K562 (cell line): ENCODE data around the gene FAM219B. TPM values are rescaled to one million over a fixed set of nuclear protein-coding genes. Genes with fewer than 3 reads are reported as not detected.
A peak's percentile ranks its signal among the peaks of the same experiment; 100 is the strongest.

ENCODE experiments used
- CCAR2 ChIP-seq: fragments of 200-400 bp; formaldehyde crosslinking; IDR thresholded peaks from 2 replicates; pipeline ENCODE4 v1.6.1; 2017; ENCODE audit warnings: mild to moderate bottlenecking, low read depth, low read length
- EGR1 ChIP-seq: fragments of 450-650 bp; conservative IDR thresholded peaks from 2 replicates; pipeline ENCODE4 v1.6.1; 2017; ENCODE audit warnings: mild to moderate bottlenecking
- FIP1L1 ChIP-seq: fragments of 200-400 bp; formaldehyde crosslinking; IDR thresholded peaks from 2 replicates; pipeline ENCODE4 v1.6.1; 2018; ENCODE audit warnings: mild to moderate bottlenecking, low read depth, low read length; ENCODE audit not compliant: poor library complexity, severe bottlenecking
- GATAD2B ChIP-seq: fragments of 450-650 bp; IDR thresholded peaks from 2 replicates; pipeline ENCODE4 v1.6.1; 2017; ENCODE audit warnings: mild to moderate bottlenecking, borderline replicate concordance
- MCM3 ChIP-seq: fragments of 450-650 bp; IDR thresholded peaks from 2 replicates; pipeline ENCODE4 v1.6.1; 2016
- SP2 ChIP-seq: IDR thresholded peaks from 2 replicates; pipeline ENCODE4 v1.6.1; 2011; ENCODE audit warnings: mild to moderate bottlenecking, low read depth, low read length, moderate library complexity; ENCODE audit not compliant: poor library complexity, severe bottlenecking; ENCODE audit errors: extremely low read depth
- SRF ChIP-seq, 2 experiments: fragments of 250-450, 450-650 bp in 1 of 2; sonication (Bioruptor Pico) in 1 of 2; sonication (generic) in 1 of 2; formaldehyde crosslinking; IDR thresholded peaks; 2 replicates each; pipeline versions ENCODE4 v1.5.0 to v1.5.1; 2020 to 2022; ENCODE audit warnings: mild to moderate bottlenecking in 1 of 2, missing genetic modification reagents in 1 of 2
- TAF1 ChIP-seq: IDR thresholded peaks from 2 replicates; pipeline ENCODE4 v1.6.1; 2011; ENCODE audit warnings: mild to moderate bottlenecking, low read length, moderate library complexity; ENCODE audit not compliant: insufficient read depth, control insufficient read depth, severe bottlenecking; ENCODE audit errors: extremely low read depth
- TCFL5 ChIP-seq: fragments of 250-450 bp; sonication (Bioruptor Pico); conservative IDR thresholded peaks from 2 replicates; pipeline ENCODE4 v1.6.1; 2021; ENCODE audit warnings: mild to moderate bottlenecking, moderate library complexity, matching md5 sums
- TEAD1 ChIP-seq, 2 experiments: fragments of 450-650 bp in 1 of 2; sonication (generic) in 1 of 2; formaldehyde crosslinking; IDR thresholded peaks; 2 replicates each; pipeline versions ENCODE4 v1.4.0 to v1.8.0; 2020 to 2022; ENCODE audit warnings: mild to moderate bottlenecking in 2 of 2, missing genetic modification reagents in 1 of 2
- TEAD2 ChIP-seq: fragments of 450-650 bp; IDR thresholded peaks from 2 replicates; pipeline ENCODE4 v1.6.1; 2016; ENCODE audit warnings: missing genetic modification characterization, control low read depth, missing compliant biosample characterization
- U2AF1 ChIP-seq: fragments of 200-400 bp; formaldehyde crosslinking; optimal IDR thresholded peaks from 2 replicates; pipeline ENCODE3; 2017; ENCODE audit warnings: mild to moderate bottlenecking, low read depth, low read length, moderate library complexity
- YBX1 ChIP-seq: fragments of 450-650 bp; IDR thresholded peaks from 2 replicates; pipeline ENCODE4 v1.7.1; 2016; ENCODE audit warnings: mild to moderate bottlenecking
- YY1 ChIP-seq, 3 experiments: IDR thresholded peaks; 2 replicates each; pipeline ENCODE4 v1.6.1; 2011; ENCODE audit warnings: low read length in 2 of 3, mild to moderate bottlenecking in 2 of 3, moderate library complexity in 2 of 3, borderline replicate concordance in 1 of 3, control low read depth in 1 of 3, low read depth in 1 of 3; ENCODE audit not compliant: insufficient read depth in 3 of 3, insufficient replicate concordance in 2 of 3, control insufficient read depth in 1 of 3, insufficient read length in 1 of 3; ENCODE audit errors: extremely low read depth in 1 of 3
- ZFX ChIP-seq: sonication (generic); formaldehyde crosslinking; IDR thresholded peaks from 2 replicates; pipeline ENCODE4 v1.8.0; 2022; ENCODE audit warnings: mild to moderate bottlenecking, missing genetic modification reagents, moderate library complexity
- ZNF445 ChIP-seq: fragments of 250-450 bp; sonication (Bioruptor Pico); IDR thresholded peaks from 2 replicates; pipeline ENCODE4 v1.4.0; 2020; ENCODE audit warnings: low read depth, mild to moderate bottlenecking, moderate library complexity
- ZNF512 ChIP-seq: IDR thresholded peaks from 2 replicates; pipeline ENCODE4 v1.6.1; 2016; ENCODE audit warnings: missing genetic modification characterization, missing compliant biosample characterization
- polyA plus RNA-seq, 8 experiments: library from polyadenylated mRNA; depleted of rRNA in 4 of 8; stranded (reverse) in 5 of 8; unstranded in 3 of 8; fragments of >200 nt; fragmentation: Nextera tagmentation in 2 of 8; fragmentation: Illumina TruSeq in 1 of 8; extraction: Ambion mirVana in 2 of 8; extraction: Trizol in 1 of 8; gene quantifications; 2 replicates each; pipeline versions ENCODE4 v1.2.1 to v1.2.3, GENCODE V29; 2011 to 2014; ENCODE audit warnings: inconsistent platforms in 1 of 8, missing spikeins in 1 of 8
- total RNA-seq, 7 experiments: library from RNA; depleted of rRNA in 6 of 7; stranded (reverse); fragments of >200 nt in 6 of 7; fragmentation: Illumina TruSeq in 2 of 7; extraction: Trizol in 2 of 7; gene quantifications; 2 replicates each; pipeline versions ENCODE4 v1.2.1 to v1.2.3, GENCODE V29; 2011 to 2021; ENCODE audit warnings: low replicate concordance in 1 of 7
- TF ChIP-seq, protein P1 (sequence below): fragments of 250-450 bp; sonication (Bioruptor Pico); IDR thresholded peaks from 2 replicates; pipeline ENCODE4 v1.5.0; 2020; ENCODE audit warnings: mild to moderate bottlenecking
- TF ChIP-seq, protein P2 (sequence below): fragments of 450-650 bp; formaldehyde crosslinking; IDR thresholded peaks from 2 replicates; pipeline ENCODE4 v1.4.0; 2022; ENCODE audit warnings: missing genetic modification characterization
- TF ChIP-seq, protein P3 (sequence below): fragments of 250-450 bp; sonication (Bioruptor Pico); IDR thresholded peaks from 2 replicates; pipeline ENCODE4 v1.8.0; 2022; ENCODE audit warnings: moderate library complexity, mild to moderate bottlenecking, inconsistent platforms

Gene FAM219B
- total and polyA plus RNA-seq, 9 of the 15 experiments (the other 6 are each of a cell fraction or from before 2014, with no cell fraction given), result 6.8 to 50.4 (median 29.4) TPM

GRCh38 chr15:74955796-74956647 is 49.4 kb upstream of the FAM219B start (continued):
- TF ChIP-seq SRF (CRISPR knock-in tag; IDR thresholded peaks at IDR 0.05) (peak in 1 of 2 experiments; percentile 68; a peak in 2 of 4 replicates), ZNF445 (CRISPR knock-in tag) (no peak), TAF1 (peak; percentile 28), YBX1 (no peak), ZFX (CRISPR knock-in tag) (peak; percentile 99), GATAD2B (no peak), TEAD2 (tag) (no peak), YY1 (IDR thresholded peaks at IDR 0.05; ENCODE audit: borderline replicate concordance in 1 of 3, control insufficient read depth in 1 of 3, extremely low read depth in 1 of 3, insufficient read depth in 3 of 3, insufficient read length in 1 of 3, insufficient replicate concordance in 2 of 3, low read depth in 1 of 3, low read length in 2 of 3) (peak; percentile 33 to 86 (median 75)), EGR1 (no peak), ZNF512 (no peak), CCAR2 (no peak), SP2 (no peak), TCFL5 (CRISPR knock-in tag) (no peak), FIP1L1 (no peak), TEAD1 (CRISPR knock-in tag; IDR thresholded peaks at IDR 0.05) (peak in 1 of 2 experiments; percentile 96; a peak in 2 of 4 replicates), U2AF1 (peak; percentile 94), MCM3 (no peak)
- TF ChIP-seq, protein P1, sequence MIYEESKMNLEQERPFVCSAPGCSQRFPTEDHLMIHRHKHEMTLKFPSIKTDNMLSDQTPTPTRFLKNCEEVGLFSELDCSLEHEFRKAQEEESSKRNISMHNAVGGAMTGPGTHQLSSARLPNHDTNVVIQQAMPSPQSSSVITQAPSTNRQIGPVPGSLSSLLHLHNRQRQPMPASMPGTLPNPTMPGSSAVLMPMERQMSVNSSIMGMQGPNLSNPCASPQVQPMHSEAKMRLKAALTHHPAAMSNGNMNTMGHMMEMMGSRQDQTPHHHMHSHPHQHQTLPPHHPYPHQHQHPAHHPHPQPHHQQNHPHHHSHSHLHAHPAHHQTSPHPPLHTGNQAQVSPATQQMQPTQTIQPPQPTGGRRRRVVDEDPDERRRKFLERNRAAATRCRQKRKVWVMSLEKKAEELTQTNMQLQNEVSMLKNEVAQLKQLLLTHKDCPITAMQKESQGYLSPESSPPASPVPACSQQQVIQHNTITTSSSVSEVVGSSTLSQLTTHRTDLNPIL (CRISPR knock-in tag), result no peak
- TF ChIP-seq, protein P2, sequence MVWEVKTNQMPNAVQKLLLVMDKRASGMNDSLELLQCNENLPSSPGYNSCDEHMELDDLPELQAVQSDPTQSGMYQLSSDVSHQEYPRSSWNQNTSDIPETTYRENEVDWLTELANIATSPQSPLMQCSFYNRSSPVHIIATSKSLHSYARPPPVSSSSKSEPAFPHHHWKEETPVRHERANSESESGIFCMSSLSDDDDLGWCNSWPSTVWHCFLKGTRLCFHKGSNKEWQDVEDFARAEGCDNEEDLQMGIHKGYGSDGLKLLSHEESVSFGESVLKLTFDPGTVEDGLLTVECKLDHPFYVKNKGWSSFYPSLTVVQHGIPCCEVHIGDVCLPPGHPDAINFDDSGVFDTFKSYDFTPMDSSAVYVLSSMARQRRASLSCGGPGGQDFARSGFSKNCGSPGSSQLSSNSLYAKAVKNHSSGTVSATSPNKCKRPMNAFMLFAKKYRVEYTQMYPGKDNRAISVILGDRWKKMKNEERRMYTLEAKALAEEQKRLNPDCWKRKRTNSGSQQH (CRISPR knock-in tag), result no peak
- TF ChIP-seq, protein P3, sequence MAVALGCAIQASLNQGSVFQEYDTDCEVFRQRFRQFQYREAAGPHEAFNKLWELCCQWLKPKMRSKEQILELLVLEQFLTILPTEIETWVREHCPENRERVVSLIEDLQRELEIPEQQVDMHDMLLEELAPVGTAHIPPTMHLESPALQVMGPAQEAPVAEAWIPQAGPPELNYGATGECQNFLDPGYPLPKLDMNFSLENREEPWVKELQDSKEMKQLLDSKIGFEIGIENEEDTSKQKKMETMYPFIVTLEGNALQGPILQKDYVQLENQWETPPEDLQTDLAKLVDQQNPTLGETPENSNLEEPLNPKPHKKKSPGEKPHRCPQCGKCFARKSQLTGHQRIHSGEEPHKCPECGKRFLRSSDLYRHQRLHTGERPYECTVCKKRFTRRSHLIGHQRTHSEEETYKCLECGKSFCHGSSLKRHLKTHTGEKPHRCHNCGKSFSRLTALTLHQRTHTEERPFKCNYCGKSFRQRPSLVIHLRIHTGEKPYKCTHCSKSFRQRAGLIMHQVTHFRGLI (CRISPR knock-in tag), result no peak
